Hematopoietic multipotent progenitor cell (in vitro differentiated cells): ENCODE results near the gene MAP4K3. TPM values are rescaled to one million over a fixed set of nuclear protein-coding genes. Genes with fewer than 3 reads are reported as not detected.
A peak's percentile ranks its signal among the peaks of the same experiment; 100 is the strongest.
"Not testable (repeated sequence)": the region's sequence is repeated elsewhere in the genome, so short reads cannot be mapped to it uniquely, and the experiment has no call there.

Experiments used
- DNase-seq, 3 donors: peaks; one replicate each; pipeline ENCODE4 v3.0.0-alpha.2; 2011 to 2015; ENCODE audit warnings: low read depth in 2 of 3, low spot score in 2 of 3
- total RNA-seq: library from RNA; depleted of rRNA; stranded (reverse); fragments of >200 nt; gene quantifications from one replicate; pipeline ENCODE4 v1.2.3, GENCODE V29; 2012

MAP4K3 gene
- total RNA-seq, 1 donor: 12.4 TPM

DNA sequence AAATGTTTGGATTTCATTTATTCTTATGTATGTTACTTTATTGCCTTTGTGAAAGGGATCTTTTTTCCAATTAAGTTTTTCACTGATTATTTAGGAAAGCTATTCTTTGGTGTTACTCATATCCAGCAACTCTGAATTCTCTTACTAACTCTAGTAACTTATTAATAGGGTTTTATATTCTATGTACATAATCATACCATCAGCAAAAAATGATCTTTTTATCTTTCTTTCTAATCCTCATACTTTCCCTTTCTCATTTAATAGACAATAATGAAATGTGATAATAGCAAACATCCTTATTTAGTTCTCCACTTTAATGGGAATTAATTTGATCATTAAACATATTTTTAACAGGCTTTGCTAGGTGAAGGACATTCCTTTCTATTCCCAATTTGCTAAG is 181.0 kb downstream of the MAP4K3 start:
- DNase-seq: no peak

DNA sequence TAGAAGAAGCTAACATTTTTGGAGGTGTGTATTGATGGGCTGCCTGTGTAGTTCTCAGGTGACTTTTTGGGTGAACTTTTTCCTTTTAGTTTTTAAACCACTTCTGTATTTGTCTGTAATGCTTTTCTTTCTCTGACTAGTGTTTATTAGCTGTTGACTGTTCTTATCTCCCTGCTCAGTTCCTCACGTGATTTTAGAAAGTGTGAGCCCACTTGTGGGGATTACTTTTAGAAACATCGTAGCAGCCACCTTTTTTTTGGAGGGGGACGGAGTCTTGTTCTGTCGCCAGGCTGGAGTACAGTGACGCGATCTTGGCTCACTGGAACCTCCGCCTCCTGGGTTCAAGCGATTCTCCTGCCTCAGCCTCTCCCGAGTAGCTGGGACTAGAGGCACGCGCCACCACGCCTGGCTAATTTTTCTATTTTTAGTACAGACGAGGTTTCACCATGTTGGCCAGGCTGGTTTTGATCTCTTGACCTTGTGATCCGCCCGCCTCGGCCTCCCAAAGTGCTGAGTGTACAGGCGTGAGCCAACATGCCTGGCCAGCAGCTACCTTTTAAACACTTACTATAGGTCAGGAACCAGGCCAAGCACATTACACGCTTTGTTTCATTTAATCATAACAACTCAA is 184.1 kb downstream of the MAP4K3 start:
- DNase-seq: no peak

DNA sequence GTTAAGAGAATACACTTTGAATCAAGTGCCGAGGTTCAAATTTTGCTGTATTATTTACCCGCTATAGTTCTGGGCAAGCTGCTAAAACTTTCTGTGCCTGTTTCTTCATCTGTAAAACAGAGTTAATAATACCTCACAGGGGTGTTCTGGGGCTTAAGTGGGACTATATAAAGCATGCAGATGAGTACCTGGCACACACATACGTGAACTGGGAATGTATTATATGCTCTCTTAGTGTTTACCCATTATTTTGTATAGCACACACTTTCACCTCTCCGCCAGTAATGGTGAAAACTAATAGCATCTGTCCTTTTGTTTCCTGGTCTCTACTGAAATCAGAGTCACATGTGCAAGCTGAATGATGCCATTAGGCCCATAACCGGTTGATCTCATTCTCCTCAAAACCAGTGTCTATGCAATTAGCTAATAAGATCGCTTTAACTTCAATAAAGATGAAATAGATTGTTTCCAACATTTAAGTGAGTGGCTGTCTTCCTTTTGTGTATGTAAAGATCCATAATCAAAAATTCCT is 189.5 kb downstream of the MAP4K3 start:
- no peak for DNase-seq

DNA sequence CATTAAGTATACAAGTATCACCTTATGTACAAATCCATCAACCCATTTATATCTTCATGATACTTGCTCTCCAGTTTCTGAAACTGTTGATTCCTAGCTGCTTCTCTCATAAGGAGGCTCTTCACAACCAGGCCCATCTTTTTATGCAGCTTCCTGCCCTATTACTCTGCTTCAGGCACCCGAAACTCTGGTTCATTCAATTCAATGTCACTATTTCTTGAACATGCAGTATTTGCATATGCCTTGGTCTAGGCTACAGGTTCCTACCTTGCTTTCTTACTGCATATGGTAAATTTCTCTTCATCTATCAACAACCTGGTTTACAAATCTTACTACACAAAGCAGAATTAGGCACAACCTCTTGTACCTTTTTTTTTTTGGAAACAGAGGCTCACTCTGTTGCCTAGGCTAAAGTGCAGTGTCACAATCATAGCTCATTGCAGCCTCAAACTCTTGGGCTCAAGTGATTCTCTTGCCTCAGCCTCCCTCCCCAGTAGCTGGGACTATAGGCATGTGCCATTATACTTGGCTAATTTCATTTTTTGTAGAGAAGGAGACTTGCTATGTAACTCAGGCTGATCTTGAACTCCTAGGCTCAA is 190.6 kb downstream of the MAP4K3 start:
- no peak for DNase-seq

DNA sequence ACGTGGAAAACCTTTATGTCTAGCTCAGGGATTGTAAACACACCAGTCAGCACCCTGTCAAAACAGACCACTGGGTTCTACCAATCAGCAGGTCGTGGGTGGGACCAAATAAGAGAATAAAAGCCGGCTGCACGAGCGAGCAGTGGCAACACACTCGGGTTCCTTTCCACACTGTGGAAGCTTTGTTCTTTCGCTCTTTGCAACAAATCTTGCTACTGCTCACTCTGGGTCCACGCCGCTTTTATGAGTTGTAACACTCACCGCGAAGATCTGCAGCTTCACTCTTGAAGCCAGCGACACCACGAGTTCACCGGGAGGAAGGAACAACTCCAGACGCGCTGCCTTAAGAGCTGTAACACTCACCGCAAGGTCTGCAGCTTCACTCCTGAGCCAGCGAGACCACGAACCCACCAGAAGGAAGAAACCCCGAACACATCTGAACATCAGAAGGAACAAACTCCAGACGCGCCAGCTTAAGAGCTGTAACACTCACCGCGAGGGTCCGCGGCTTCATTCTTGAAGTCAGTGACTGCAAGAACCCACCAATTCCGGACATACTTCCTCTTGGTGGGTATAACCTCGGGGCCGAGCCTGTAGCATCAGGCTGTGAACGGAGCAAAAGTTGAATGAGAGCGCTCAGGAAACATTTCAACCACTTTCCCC is 192.0 kb downstream of the MAP4K3 start:
- DNase-seq: peak in 2 of 3 donors; percentile 36 to 71

DNA sequence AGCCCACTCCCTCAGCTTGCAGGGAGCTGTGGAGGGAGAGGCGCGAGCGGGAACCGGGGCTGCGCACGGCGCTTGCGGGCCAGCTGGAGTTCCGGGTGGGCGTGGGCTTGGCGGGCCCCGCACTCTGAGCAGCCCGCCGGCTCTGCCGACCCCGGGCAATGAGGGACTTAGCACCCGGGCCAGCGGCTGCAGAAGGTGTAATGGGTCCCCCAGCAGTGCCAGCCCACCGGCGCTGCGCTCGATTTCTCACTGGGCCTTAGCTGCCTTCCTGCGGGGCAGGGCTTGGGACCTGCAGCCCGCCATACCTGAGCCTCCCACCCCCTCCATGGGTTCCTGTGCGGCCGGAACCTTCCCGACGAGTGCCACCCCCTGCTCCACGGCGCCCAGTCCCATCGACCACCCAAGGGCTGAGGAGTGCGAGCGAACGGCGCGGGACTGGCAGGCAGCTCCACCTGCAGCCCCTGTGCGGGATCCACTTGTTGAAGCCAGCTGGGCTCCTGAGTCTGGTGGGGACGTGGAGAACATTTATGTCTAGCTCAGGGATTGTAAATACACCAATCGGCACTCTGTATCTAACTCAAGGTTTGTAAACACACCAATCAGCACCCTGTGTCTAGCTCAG is 192.7 kb downstream of the MAP4K3 start:
- DNase-seq: not testable (repeated sequence)

DNA sequence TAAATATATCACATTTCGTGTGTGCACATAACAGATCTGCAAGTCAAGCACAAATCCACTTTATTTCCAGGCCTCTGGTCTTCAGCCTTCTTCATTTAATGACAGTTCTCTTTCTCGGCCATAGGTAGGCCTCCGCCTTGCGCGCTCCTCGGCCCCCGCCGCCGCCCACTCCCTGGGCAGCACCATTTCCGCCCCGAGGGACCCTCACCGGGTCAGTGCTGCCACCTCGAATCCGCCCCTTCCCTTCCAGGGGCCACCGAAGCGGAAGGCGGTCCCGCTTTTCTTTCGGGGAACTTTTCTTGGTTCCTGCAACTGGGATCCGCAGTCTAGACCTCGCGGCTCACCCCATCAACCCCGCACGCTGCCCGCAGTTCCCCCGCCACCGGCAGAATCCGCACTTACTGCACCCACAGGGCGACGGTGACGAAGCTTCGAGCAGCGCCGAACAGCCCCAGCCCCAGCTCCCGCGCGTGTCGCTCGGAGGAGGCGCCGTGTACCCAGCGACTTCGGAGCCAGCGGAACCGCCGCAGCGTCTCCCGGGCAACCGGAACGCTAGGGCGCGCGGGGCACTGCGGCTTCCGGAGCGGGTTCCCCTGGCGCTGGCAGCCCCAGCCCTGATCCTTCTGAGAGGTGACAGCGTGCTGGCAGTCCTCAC is 193.5 kb downstream of the MAP4K3 start, which contains the start of gene CDKL4:
CDKL4 (minus strand) TSS at position 502 of the 655 bp plus-strand sequence.
- peak in 1 of 3 donors; percentile 32 for DNase-seq

DNA sequence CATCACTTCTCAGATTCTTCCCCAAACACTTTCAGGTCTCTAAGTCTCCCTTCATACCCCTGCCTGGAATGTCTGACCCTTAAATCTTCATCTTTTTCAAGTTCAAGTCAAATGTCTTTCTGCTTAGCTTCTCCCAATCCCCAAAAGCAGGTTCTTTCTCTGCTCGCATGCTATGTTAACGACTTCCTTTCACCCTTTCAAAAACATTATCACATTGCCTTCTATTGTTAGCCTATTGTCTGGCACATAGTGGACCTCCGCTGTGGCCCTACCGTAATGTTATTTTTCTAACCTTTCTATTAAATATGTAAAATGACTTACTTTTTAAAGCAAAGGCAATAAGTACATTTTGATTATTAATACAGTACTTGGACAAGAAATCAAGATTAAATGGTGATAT is 195.5 kb downstream of the MAP4K3 start:
- DNase-seq: no peak

DNA sequence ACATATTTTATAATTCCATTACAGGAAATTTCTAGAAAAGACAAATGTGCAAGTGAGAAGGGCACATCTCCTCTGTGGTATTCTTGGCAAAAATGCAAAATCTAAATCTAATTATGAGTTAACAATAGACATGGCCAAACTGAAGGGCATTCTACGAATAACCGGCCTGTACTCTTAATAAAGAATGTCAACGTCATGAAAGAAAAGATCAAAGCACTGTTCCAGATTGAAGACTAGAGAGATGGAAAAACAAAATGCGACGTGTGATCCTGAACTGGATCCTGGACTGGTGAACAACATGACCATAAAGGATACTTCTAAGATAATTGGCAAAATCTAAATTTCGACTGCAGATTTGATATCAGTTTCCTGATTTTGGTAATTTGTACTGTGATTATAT is 196.3 kb downstream of the MAP4K3 start:
- no peak for DNase-seq

DNA sequence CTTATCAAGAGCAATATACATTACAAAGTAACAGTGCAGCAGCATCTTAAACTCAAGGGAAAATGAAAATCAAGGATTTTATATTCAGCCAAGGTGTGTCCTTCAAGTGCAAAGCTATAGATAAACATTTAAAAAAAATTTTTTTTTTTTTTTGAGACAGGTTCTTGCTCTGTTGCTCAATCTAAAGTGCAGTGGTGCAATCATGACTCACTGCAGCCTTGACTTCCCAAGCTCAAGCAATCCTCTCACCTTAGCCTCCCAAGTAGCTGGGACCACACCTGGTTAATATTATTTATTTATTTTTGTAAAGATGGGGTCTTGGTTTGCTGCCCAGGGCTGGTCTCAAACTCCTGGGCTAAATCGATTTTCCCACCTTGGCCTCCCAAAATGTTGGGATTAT is 202.3 kb downstream of the MAP4K3 start:
- no peak for DNase-seq

DNA sequence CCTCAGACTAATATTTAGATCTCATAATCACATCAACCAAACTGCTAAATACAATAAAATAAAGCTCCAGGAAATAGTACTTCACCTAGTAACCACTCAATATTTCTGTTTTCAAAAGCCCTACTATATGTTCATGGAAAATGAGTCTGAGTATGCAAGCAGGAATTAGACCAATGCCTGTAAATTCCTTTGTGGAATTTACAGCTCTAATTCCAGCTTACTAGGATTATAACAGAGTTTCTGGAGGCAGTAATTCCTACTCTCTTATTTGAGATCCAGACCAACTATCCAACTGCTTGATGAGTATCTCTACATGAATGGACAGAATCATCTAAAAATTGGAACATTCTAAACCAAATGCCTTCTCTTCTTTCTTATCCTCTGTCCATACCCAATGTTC is 204.9 kb downstream of the MAP4K3 start:
- no peak for DNase-seq

DNA sequence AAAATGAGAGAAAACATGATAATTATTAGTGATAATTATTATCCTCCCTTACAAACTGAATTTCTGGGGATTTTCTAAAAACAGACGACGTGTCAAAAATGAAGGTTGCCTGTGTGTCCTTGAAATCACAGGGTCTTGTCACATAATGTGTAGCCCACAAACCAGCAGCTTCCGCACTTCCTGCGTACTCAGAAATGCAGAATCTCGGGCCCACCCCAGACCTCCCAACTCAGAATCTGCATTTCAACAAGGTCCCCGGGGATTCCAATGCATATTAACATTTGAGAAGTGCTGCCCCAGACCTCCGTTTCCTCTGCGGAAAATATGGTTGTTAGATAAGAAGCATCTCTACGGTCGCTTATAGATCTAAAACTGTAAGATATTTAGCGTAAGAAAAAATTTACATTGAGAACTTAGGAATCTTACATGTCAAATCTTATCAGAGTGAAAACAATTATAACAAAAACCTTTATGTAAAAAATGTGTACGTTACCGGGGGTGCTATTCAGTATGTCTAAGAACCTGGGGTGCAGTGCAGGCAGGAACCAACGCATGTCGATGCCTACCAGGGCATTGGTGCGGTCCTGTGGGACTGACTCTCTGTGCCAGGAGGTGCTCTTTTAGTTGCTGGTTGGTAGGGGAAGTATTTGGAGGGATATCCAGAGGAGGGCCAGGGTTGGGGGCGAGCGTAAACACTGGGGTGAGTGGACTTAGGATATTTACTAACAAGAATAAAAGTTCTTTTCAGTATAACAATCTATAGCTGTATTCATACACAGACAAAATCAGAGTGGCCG is 208.5 kb downstream of the MAP4K3 start:
- peak in 2 of 3 donors; percentile 49 to 62 for DNase-seq

DNA sequence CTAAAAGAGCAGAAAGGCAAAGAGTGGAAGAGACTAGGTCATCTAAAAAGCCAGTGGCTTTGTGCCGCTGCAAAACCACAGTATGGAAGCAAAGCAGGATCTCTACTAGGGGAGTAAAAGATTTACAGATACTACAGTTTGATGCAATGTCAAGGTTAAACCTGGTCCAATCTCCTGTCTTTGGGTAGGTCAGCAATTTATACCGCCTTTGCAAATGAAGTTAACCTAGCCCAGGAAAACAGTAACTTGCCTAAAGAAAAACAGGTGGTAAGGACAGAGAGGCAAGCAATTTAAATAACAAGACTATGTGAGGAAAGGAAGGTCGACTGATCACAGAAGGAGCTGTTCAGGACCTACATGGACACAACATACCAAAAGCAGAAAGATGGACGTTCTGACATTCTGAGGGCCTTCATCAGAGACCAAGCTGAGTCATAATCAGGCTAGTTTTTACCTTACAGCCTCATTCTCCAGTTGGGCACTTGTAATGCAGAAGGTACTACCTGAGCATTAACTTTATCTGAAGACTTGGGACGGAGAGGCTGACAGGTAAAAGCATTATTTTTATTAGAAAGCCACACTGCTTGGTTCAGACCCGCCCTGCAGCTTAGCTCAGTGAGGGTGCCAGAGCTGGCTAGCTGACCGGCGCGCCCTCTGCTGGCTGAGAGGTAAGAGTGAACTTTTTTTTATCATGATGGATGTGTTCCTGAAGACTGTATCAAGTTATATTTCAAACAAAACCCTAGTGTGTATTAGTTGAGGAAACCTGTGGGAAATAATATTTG is 209.3 kb downstream of the MAP4K3 start:
- DNase-seq: peak; percentile 56 to 84 (median 81)

DNA sequence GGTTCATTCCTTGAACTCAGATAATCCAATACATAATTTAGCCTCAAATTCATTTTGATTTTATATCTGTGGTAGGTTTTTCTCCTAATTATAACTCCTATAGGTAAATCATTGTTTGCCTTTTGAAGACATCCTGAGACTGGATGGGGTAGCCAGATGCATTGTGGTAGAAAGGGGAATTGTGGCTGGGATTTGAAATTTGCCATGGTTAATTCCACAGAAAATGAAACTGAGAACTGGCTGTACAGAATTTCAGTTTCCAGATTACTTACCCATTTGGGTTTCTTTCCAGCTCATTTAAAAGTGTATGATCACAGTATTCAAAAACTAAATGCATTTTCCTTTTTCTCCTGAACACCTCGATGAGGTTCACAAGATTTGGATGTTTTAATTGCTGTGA is 211.5 kb downstream of the MAP4K3 start:
- no peak for DNase-seq

DNA sequence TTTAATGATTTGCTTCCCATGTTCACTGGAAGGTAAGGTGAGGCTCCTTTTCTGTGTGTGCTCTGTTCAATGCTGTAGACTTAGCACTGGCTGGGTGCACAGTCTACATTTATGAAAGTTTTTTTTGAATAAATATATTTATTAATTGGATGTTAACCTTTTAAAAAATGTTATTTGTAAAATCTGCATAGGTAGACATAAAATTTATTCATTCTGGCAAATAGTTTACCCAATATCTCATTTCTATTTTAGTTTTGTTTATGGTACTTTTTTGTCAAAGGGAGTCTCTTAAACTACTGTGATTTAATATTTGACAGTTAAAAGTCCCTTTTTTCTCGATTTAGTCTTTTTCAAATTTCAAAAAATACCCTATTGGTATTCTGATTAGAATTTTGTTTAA is 213.2 kb downstream of the MAP4K3 start:
- no peak for DNase-seq

DNA sequence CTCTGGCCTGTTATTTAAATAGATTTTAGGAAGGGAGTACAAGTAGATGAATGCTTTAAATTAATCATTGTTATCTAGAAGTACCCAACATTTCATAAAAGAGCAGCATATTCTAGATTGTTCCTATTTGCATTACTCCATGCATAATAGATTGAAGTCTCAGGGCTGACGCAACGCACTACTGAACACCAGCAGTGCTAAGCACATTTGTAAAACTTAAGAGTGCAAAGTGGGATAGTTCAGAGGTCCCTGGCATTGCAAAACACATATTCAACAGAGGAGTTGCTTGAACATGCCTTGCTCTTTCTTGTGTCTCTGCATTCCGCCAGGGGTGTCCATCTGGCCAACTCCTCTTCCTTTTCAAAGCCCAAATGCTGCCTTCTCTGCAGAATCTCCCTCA is 215.6 kb downstream of the MAP4K3 start:
- DNase-seq: no peak

DNA sequence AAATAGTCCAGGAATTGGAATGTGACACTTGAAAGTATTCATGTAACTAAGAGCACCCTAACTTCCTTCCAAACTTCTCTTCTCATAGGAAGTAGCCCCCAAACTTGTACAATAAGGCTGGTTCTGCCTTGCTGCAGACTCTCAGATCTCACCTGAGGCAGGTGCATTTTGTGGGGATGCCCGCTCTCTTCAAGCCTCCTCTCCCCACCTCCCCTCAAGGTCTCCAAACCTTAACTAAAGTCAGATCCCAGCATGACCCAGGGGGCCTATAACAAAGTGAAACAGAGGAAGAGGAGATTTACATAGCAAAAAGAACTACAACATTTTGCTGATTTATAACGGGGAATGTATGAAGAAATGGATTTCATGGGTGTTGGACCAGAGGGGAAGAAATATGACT is 216.9 kb downstream of the MAP4K3 start:
- DNase-seq: no peak

DNA sequence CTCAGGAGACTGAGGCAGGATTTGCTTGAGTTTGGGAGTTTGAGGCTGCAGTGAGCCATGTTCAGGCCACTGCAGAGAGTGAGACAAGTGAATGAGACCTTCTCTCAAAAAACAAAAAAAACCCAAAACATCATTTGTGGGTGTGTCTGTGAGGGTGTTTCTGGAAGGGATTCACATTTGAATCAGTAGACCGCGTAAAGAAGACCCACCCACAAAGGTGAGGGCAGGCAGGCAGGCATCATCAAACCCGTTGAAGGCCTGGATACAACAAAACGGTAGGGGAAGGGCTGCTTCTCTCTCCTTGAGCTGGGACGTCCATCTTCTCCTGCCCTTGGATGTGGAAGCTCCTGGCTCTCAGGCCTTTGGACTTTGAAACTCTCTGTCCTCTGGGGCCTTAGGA is 218.7 kb downstream of the MAP4K3 start:
- no peak for DNase-seq

DNA sequence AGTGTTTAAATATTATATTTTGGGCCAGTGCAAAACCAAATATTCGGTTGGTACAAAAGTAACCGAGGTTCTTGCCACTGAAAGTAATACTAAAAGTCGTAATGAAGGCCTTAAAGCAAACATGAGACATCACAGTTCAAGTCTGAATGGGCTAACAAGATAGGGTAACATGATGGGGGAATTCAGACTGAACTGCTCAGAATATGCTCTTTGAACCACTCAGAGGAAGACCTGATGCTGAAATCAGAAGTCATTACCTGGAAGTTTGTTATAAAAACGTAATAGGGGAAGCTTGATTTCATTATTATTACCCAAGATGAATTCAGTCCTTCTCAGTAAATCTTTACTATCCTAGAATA is 219.9 kb downstream of the MAP4K3 start:
- DNase-seq: no peak
